ENCODE data around the gene ATP12A. TPM values are rescaled to one million over a fixed set of nuclear protein-coding genes. Genes with fewer than 3 reads are reported as not detected.
"Not testable (repeated sequence)": the region's sequence is repeated elsewhere in the genome, so short reads cannot be mapped to it uniquely, and the experiment has no call there.

ATP12A gene
- total RNA-seq, 2 donors from 2014 or later: 0.12 TPM; not detected in 1

DNA sequence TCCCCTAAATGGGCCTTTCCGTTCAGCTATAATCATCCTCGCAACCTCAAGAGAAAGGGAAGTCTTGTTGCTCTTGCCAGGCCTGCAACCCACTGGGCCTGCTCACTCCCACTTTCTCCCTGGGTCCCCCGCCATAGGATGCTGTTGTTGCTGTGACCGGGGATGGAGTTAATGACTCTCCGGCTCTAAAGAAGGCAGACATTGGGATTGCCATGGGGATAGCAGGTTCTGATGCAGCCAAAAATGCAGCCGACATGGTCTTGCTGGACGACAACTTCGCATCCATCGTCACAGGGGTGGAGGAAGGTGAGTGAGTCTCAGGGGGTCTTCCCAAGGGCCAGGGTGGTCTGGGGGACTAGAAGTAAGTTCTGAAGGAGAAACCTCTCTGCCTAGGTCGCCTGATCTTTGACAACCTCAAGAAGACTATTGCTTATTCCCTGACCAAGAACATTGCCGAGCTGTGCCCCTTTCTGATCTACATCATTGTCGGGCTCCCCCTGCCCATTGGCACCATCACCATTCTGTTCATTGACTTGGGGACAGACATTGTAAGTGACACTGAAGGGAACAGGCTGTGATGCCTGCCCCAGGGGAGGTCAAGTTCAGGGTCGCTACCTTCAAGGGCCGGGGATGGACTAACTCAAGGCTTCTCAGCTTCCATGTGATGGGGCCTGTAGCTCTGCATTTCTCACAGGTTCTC lies 26.8 kb downstream of the ATP12A start:
- DNase-seq (ENCODE audit: low spot score in 2 of 2) (no peak), ATAC-seq (no peak)
- Mint-ChIP-seq H3K9me3 (no peaks in the 10 kb centered on the region), H3K27ac (no peak overlapping the region), H3K36me3 (no peaks in the 10 kb centered on the region)

GRCh38 chr13:24709186-24709913 lies 29.1 kb downstream of the ATP12A start:
- DNase-seq (ENCODE audit: low spot score in 2 of 2) (peak; percentile 55 to 83), ATAC-seq (peak; percentile 97)
- H3K9me3 Mint-ChIP-seq: no peaks in the 10 kb centered on the region
- H3K27ac Mint-ChIP-seq: no peak overlapping the region
- no peaks in the 10 kb centered on the region for H3K36me3 Mint-ChIP-seq

GRCh38 chr13:24713022-24713421 lies 32.8 kb downstream of the ATP12A start:
- no peak for ATAC-seq
- Mint-ChIP-seq H3K27ac (no peak overlapping the region), H3K36me3 (no peaks in the 10 kb centered on the region), H3K9me3 (no peaks in the 10 kb centered on the region)
- DNase-seq (ENCODE audit: low spot score in 2 of 2): no peak

DNA sequence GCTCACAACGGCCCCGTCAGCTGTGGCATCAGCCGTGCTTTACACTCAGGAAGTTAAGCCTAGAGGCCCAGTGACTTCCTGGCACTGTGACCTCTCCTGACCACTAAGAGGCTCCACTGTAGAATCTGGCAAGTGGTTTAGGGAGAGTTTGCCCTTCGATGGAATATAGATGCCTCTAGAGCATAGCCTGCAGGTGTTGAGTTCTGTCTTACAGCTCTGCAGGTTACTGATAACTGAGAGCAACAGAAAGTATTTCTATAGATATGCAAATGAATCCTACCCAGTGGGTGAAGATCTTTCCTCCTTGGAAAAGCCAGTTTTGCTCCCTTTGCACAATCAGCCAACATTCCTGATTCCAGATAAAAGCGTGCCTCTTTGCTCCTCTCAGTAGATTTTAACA lies 35.8 kb downstream of the ATP12A start:
- Mint-ChIP-seq H3K36me3 (no peaks in the 10 kb centered on the region), H3K9me3 (no peaks in the 10 kb centered on the region), H3K27ac (no peak overlapping the region)
- ATAC-seq (no peak), DNase-seq (ENCODE audit: low spot score in 2 of 2) (no peak)

- no peaks in the 10 kb centered on the region for H3K9me3 Mint-ChIP-seq
- ATAC-seq: no peak
- H3K27ac Mint-ChIP-seq: no peak overlapping the region
These were observed 36.2 kb downstream of the ATP12A start for GRCh38 chr13:24716446-24716845.

DNA sequence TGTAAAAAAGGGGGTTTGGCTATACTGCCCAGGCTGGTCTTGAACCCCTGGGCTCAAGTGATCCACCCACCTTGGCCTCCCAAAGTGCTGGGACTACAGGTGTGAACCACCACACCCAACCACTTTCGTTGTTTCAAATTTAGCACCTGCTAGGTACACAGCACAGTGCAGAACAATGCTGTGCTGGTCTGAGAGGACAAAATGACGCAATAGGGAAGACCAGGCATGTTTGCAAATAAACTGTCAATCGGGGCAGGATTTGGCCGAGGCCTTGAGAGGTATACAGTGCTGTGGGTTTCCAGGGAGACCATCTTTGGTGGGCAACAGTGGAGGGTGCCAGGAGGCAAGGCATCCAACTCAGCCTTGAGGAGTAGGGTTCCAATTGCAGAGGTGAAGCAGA lies 37.0 kb downstream of the ATP12A start:
- no peaks in the 10 kb centered on the region for H3K9me3 Mint-ChIP-seq
- H3K27ac Mint-ChIP-seq: no peak overlapping the region
- no peaks in the 10 kb centered on the region for H3K36me3 Mint-ChIP-seq
- DNase-seq (ENCODE audit: low spot score in 2 of 2) (no peak), ATAC-seq (no peak)

More at GRCh38 chr13:24716446-24716845, 36.2 kb downstream of the ATP12A start:
- no peaks in the 10 kb centered on the region for H3K36me3 Mint-ChIP-seq
- no peak for DNase-seq (ENCODE audit: low spot score in 2 of 2)

- DNase-seq (ENCODE audit: low spot score in 2 of 2) (no peak), ATAC-seq (no peak)
- Mint-ChIP-seq H3K9me3 (no peaks in the 10 kb centered on the region), H3K27ac (no peak overlapping the region), H3K36me3 (no peaks in the 10 kb centered on the region)
These were observed 38.2 kb downstream of the ATP12A start for GRCh38 chr13:24718192-24718965.

DNA sequence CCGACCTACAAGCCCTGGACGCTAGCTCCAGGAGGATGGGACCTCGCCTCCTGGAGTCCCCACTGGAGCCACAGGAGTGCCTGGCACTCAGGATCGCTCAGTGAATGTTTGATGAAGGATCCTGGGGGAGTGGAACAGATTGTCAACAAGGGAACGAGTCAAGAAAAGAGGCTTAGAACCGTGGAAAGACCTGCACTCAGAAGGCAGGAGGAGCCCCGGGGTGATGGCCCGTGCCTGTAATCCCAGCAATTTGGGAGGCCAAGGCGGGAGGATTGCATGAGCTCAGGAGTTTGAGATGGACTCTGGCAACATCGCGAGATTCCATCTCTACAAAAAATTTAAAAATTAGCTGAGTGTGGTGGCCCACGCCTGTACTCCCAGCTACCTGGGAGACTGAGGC lies 38.9 kb downstream of the ATP12A start:
- DNase-seq (ENCODE audit: low spot score in 2 of 2) (no peak), ATAC-seq (no peak)
- Mint-ChIP-seq H3K27ac (peak overlapping the region in 1 of 2 donors; percentile 55), H3K36me3 (no peaks in the 10 kb centered on the region), H3K9me3 (no peaks in the 10 kb centered on the region)

- Mint-ChIP-seq H3K36me3 (no peaks in the 10 kb centered on the region), H3K9me3 (no peaks in the 10 kb centered on the region), H3K27ac (no peak overlapping the region)
- ATAC-seq (no peak), DNase-seq (ENCODE audit: low spot score in 2 of 2) (no peak)
These were observed 43.0 kb downstream of the ATP12A start for GRCh38 chr13:24723206-24723605.

- DNase-seq (ENCODE audit: low spot score in 2 of 2) (no peak), ATAC-seq (no peak)
- no peak overlapping the region for H3K27ac Mint-ChIP-seq
- H3K36me3 Mint-ChIP-seq: no peaks in the 10 kb centered on the region
- H3K9me3 Mint-ChIP-seq: no peaks in the 10 kb centered on the region
These were observed 44.5 kb downstream of the ATP12A start for GRCh38 chr13:24724714-24725113.

- ATAC-seq: no peak
- Mint-ChIP-seq H3K9me3 (no peaks in the 10 kb centered on the region), H3K27ac (no peak overlapping the region), H3K36me3 (no peaks in the 10 kb centered on the region)
- DNase-seq (ENCODE audit: low spot score in 2 of 2): no peak
These were observed 45.2 kb downstream of the ATP12A start for GRCh38 chr13:24725379-24725778.

GRCh38 chr13:24727731-24728601 lies 47.8 kb downstream of the ATP12A start:
- DNase-seq (ENCODE audit: low spot score in 2 of 2): peak in 1 of 2 donors; percentile 63
- no peaks in the 10 kb centered on the region for H3K9me3 Mint-ChIP-seq
- H3K27ac Mint-ChIP-seq: no peak overlapping the region
- peak; percentile 96 for ATAC-seq
- no peaks in the 10 kb centered on the region for H3K36me3 Mint-ChIP-seq

- DNase-seq (ENCODE audit: low spot score in 2 of 2); H3K9me3 Mint-ChIP-seq; H3K36me3 Mint-ChIP-seq; H3K27ac Mint-ChIP-seq; ATAC-seq: not testable (repeated sequence)
These were observed 50.8 kb downstream of the ATP12A start for GRCh38 chr13:24730873-24731567.

DNA sequence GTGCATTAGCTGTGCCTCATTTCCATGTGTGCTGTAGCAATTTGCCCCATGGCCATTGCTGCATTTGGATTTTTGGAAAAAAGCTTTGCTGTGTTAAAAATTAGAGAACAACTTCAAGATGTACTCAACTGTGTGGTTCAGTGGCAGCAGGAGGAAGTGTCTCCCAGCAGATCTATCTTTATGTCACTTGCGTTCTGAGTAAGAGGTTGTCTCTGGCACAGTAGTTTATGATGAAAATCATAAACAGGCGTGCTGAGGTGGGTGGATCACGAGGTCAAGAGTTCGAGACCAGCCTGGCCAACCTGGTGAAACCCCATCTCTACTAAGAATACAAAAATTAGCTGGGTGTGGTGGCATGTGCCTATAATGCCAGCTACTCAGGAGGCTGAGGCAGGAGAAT lies 54.7 kb downstream of the ATP12A start:
- DNase-seq (ENCODE audit: low spot score in 2 of 2): no peak
- H3K36me3 Mint-ChIP-seq: no peaks in the 10 kb centered on the region
- H3K9me3 Mint-ChIP-seq: no peaks in the 10 kb centered on the region
- no peak overlapping the region for H3K27ac Mint-ChIP-seq
- ATAC-seq: no peak

- DNase-seq (ENCODE audit: low spot score in 2 of 2) (no peak), ATAC-seq (no peak)
- Mint-ChIP-seq H3K9me3 (no peaks in the 10 kb centered on the region), H3K36me3 (no peaks in the 10 kb centered on the region), H3K27ac (no peak overlapping the region)
These were observed 56.8 kb downstream of the ATP12A start for GRCh38 chr13:24737042-24737441.

DNA sequence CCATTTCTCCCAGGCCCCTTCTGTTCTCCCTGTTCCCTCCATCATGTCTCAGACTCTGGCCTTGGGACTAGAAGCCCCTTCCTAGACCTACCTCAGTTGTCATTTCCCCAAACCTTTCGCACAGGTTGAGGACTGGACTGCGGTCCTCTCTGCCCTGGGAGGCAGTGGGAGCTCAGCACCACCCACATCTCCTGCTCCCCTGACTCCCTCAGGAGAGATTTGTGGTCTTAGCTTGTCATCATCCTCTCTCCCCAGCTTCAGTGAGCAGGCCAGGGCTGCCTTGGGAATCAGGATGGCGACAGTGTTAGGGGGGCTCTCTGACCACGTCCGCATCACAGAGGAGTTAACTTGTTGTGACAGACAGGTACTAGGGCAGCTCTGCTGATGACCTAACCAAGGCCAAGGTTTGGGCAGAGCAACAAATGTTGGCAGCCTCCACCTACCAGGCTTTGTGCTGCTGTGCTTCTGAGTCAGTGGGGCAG lies 58.2 kb downstream of the ATP12A start:
- DNase-seq (ENCODE audit: low spot score in 2 of 2): no peak
- no peak overlapping the region for H3K27ac Mint-ChIP-seq
- no peak for ATAC-seq
- H3K9me3 Mint-ChIP-seq: no peaks in the 10 kb centered on the region
- H3K36me3 Mint-ChIP-seq: no peaks in the 10 kb centered on the region

All from activated naive CD4-positive, alpha-beta T cell treated with anti-CD3 and anti-CD28 coated beads, Interleukin-2, amount 50 U/mL, for 72 hours (primary cell).